Ramos (cell line): ENCODE results near the gene SGCA.

Source experiments
- in situ Hi-C: fragments of 300-500 bp; cut with MboI; formaldehyde crosslinking; loops from one replicate; pipeline ENCODE4 v1.14.3; 2022; ENCODE audit warnings: low sequenced_read_pairs; ENCODE audit not compliant: unreplicated experiment

Gene SGCA

GRCh38 chr17:50177983-50178834 is 12.4 kb downstream of the SGCA start:
- in situ Hi-C loops, result loop anchor here (10.0 kb wide), 1 partner anchor 107 kb away; no protein-coding TSS in a partner anchor

DNA sequence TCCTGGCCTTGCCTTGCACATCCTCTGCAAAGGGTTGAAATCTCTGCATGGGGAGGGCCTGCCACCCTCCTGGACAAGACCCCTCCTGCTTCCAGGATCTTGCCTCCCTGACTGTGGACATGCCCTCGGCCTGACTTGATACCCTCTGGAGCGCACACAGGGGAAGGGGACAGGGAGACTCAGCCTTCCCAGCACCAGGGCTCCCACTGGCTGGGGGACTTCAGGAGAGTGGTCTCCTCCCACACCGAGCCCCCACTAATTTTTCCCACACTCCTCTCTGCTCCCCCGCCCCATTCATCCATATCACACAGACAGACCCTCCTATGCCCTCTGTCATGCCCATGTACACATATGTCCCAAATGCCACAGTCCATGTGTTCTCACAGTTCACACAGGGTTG is 14.3 kb downstream of the SGCA start:
- in situ Hi-C loops, result no loop called here

- in situ Hi-C loops, result no loop called here
These were observed 14.8 kb downstream of the SGCA start for GRCh38 chr17:50180620-50181019.

- in situ Hi-C loops, result no loop called here
These were observed 15.3 kb downstream of the SGCA start for GRCh38 chr17:50181144-50181543.

- in situ Hi-C loops, result no loop called here
These were observed 16.1 kb downstream of the SGCA start for GRCh38 chr17:50181591-50182560.

- in situ Hi-C loops, result no loop called here
These were observed 17.1 kb downstream of the SGCA start for GRCh38 chr17:50182783-50183420.

DNA sequence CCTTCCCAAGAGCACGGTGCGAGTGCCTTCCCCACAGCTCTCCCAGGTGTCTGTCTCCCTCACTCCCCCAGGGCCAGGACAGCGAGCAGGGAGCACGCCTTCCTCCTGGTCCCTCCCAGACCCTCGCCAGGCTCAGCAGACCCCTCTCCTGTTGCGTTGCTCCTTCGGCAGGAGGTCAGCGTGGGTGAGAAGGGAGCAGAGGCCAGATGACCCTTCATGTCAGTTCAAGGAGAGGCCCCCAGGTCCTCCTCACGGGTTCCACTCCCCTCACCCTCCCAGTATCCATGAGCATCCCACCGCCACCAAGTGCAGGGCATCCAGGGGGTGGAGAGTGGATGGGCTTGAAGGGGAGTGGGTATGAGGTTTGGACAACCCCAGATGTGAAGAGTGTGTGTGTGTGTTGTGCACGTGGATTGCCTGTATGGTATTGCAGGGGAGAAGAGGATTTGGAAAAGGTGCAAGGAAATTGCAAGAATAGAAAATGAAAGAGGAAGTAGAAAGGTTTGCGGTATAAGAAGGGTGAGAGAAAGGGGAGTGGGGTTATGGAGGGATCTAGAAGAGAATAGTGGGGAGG is 17.7 kb downstream of the SGCA start:
- in situ Hi-C loops, result no loop called here

DNA sequence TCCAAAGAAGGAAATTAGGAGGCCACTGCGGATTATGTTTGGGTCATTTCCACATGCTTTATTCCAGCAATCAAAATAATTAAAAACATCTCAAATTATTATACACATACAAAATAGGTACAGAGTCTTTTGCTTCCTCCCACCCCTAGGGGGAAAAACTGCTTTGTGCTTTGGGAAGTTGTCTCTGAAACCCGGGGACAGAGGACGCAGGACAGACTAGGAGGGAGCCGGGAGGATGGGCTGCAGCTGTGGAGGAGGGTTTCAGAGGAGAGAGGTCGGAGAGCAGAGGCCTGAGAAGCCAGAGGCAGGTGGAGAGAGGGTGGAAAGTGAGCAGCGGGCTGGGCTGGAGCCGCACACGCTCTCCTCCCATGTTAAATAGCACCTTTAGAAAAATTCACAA is 18.3 kb downstream of the SGCA start:
- in situ Hi-C loops, result no loop called here

- in situ Hi-C loops, result no loop called here
These were observed 19.0 kb downstream of the SGCA start for GRCh38 chr17:50184611-50185398.

- in situ Hi-C loops, result no loop called here
These were observed 20.0 kb downstream of the SGCA start for GRCh38 chr17:50185631-50186471.

DNA sequence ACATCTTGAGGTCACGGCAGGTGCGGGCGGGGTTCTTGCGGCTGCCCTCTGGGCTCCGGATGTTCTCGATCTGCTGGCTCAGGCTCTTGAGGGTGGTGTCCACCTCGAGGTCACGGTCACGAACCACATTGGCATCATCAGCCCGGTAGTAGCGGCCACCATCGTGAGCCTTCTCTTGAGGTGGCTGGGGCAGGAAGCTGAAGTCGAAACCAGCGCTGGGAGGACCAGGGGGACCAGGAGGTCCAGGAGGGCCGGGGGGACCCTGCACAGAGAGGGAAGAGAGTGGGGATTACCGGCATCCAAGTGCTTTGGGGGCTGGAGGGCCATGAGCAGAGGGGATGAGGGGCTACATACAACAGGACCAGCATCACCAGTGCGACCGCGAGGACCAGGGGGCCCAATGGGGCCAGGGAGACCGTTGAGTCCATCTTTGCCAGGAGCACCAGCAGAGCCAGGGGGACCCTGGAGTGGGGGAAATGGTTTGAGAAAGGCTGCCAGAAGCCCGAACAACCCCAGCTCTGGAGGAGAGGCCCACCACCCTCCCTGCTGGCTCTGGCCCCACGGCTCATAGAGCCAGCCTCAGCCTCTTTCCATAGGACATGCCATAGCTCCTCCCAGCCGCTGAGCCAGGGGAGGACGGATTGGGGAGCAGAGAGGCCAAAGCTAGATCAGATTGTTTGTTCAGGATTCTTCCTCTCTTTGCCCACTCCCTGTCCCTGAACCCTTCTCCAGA is 21.0 kb downstream of the SGCA start:
- in situ Hi-C loops, result no loop called here

DNA sequence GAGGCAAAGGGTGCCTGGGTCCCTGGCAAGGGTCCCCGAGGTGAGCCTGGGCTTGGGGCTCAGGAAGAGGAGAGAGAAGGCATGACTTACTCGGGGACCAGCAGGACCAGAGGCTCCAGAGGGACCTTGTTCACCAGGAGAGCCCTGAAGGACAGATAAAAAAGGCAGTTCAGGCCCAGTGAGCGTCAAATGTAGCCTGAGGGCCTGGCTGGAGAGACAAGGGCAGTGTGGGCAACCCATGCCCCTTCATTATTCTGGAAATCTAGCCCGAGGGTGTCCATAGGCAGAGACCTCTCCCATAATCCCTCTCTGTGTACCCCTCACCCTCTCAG is 21.6 kb downstream of the SGCA start:
- in situ Hi-C loops, result no loop called here

GRCh38 chr17:50187751-50188530 is 22.1 kb downstream of the SGCA start:
- in situ Hi-C loops, result no loop called here

DNA sequence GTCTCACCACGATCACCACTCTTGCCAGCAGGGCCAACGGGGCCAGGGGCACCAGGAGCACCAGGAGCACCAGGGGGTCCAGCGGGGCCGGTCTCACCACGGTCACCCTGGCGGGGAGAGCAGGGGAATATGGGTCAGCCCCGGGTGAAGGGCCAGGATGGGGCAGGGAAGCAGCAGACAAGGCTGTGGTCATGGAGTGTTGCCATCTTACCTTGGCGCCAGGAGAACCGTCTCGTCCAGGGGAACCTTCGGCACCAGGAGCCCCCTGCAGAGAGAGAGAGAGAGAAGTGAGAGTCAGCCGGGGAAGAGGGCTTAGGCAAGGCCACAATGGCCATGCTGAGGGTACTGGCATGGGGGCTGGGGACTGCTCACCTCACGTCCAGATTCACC is 22.7 kb downstream of the SGCA start:
- in situ Hi-C loops, result no loop called here

GRCh38 chr17:50188921-50189549 is 23.2 kb downstream of the SGCA start:
- in situ Hi-C loops, result no loop called here

DNA sequence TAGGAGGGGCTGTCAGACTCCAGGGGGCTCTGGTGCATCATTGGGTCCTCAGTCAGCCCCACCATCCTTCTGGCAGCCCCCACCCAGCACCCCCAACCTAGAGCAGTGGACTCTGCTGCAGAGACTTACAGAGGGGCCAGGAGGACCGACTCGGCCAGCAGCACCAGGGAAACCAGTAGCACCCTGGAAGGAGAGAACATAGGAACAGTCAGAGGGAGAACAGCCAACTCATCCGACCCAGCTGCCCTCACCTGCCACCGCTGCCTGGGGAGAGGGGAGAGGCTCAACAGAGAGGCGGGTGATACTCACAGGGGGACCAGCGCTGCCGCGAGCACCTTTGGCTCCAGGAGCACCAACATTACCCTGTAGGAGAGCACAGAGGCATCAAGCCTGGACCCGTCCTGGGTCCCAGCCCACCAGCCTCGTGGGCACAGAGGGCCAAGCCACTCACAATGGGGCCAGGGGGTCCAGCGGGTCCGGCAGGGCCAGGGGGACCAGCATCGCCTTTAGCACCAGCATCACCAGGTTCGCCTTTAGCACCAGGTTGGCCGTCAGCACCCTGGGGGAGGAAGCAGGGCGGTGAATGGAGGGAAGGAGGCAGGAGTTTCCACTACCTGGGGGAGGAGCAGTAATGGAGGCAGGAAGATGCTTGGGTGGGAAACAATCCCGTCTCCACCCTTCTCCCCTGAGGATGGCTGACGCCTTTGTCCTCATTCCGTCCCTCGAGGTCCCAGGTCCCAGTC is 23.9 kb downstream of the SGCA start:
- in situ Hi-C loops, result no loop called here
